PC-9 (cell line): ENCODE data around the gene YWHAQ. TPM values are rescaled to one million over a fixed set of nuclear protein-coding genes. Genes with fewer than 3 reads are reported as not detected.
A peak's percentile ranks its signal among the peaks of the same experiment; 100 is the strongest.

Experiments
- BruUV-seq: library from RNA; stranded (reverse); fragments of 400-500 nt; replicated peaks from 2 replicates; lab custom pipeline; 2021; lab: Mats Ljungman, UMichigan
- CTCF ChIA-PET: fragments of 300-600 bp; sonication (Branson Sonifier 250); formaldehyde crosslinking; loops from one replicate; lab custom pipeline; 2022; ENCODE audit warnings: antibody characterized with exemption; lab: Charles Lee
- POLR2A ChIA-PET: fragments of 300-600 bp; sonication (Branson Sonifier 250); formaldehyde crosslinking; loops from one replicate; lab custom pipeline; 2022; ENCODE audit warnings: antibody characterized with exemption; ENCODE audit not compliant: unreplicated experiment; lab: Charles Lee
- DNase-seq, 2 experiments: peaks; one replicate each; pipeline versions ENCODE4 v3.0.0 to v3.0.0-alpha.2; 2015 to 2022; ENCODE audit warnings: mixed read lengths in 1 of 2
- H2AFZ ChIP-seq: fragments of 200-600 bp; sonication (generic); 2 replicates; pipeline ENCODE4 v1.8.1; 2017; ENCODE audit warnings: antibody characterized with exemption
- H3F3A ChIP-seq: fragments of 200-600 bp; sonication (generic); 2 replicates; pipeline ENCODE4 v1.8.1; 2017; ENCODE audit warnings: antibody characterized with exemption, mild to moderate bottlenecking, low read depth; ENCODE audit not compliant: insufficient read depth
- H3K27ac ChIP-seq: fragments of 200-600 bp; sonication (generic); 2 replicates; pipeline ENCODE4 v1.6.1; 2016; ENCODE audit warnings: mixed run types
- H3K27me3 ChIP-seq: fragments of 200-600 bp; sonication (generic); 2 replicates; pipeline ENCODE4 v1.6.1; 2016; ENCODE audit warnings: low read depth, mixed run types; ENCODE audit not compliant: insufficient read depth
- H3K36me3 ChIP-seq: fragments of 200-600 bp; sonication (generic); 2 replicates; pipeline ENCODE4 v1.6.1; 2016; ENCODE audit warnings: low read depth, mixed run types
- H3K4me1 ChIP-seq: fragments of 200-600 bp; sonication (generic); replicated peaks from 2 replicates; pipeline ENCODE4 v1.6.1; 2016; ENCODE audit warnings: mixed run types; ENCODE audit not compliant: insufficient read depth
- H3K4me2 ChIP-seq: fragments of 200-600 bp; sonication (generic); 2 replicates; pipeline ENCODE4 v1.6.1; 2017; ENCODE audit warnings: mixed run types
- H3K4me3 ChIP-seq: fragments of 200-600 bp; sonication (generic); 2 replicates; pipeline ENCODE4 v1.6.1; 2016; ENCODE audit warnings: mixed run types
- H3K79me2 ChIP-seq: fragments of 200-600 bp; sonication (generic); 2 replicates; pipeline ENCODE4 v1.6.1; 2017; ENCODE audit warnings: low read depth, mixed run types
- H3K9me2 ChIP-seq: fragments of 200-600 bp; sonication (generic); 2 replicates; pipeline ENCODE4 v1.8.1; 2017; ENCODE audit warnings: mild to moderate bottlenecking; ENCODE audit not compliant: insufficient read depth
- H3K9me3 ChIP-seq: fragments of 200-600 bp; sonication (generic); 2 replicates; pipeline ENCODE4 v1.8.1; 2016; ENCODE audit warnings: low read depth; ENCODE audit not compliant: insufficient read depth
- H4K20me1 ChIP-seq: fragments of 200-600 bp; sonication (generic); 2 replicates; pipeline ENCODE4 v1.8.1; 2017; ENCODE audit not compliant: insufficient read depth
- CTCF ChIP-seq: fragments of 200-600 bp; sonication (generic); conservative IDR thresholded peaks from 2 replicates; pipeline ENCODE4 v1.6.1; 2017; ENCODE audit warnings: mixed run types, antibody characterized with exemption, mild to moderate bottlenecking, moderate library complexity
- EZH2 ChIP-seq: fragments of 200-600 bp; sonication (generic); IDR thresholded peaks from 2 replicates; pipeline ENCODE4 v1.8.0; 2017; ENCODE audit warnings: antibody characterized with exemption, low read depth
- intact Hi-C: fragments of 100-400 bp; cut with micrococcal nuclease; formaldehyde crosslinking; loops from one replicate; pipeline ENCODE4 v1.10.0; 2022; ENCODE audit not compliant: unreplicated experiment
- total RNA-seq: library from RNA; stranded (reverse); gene quantifications from 2 replicates; pipeline ENCODE4 v1.2.3, GENCODE V29; 2021

The YWHAQ gene
- total RNA-seq, 1 experiment from 2014 or later = 353 TPM

DNA sequence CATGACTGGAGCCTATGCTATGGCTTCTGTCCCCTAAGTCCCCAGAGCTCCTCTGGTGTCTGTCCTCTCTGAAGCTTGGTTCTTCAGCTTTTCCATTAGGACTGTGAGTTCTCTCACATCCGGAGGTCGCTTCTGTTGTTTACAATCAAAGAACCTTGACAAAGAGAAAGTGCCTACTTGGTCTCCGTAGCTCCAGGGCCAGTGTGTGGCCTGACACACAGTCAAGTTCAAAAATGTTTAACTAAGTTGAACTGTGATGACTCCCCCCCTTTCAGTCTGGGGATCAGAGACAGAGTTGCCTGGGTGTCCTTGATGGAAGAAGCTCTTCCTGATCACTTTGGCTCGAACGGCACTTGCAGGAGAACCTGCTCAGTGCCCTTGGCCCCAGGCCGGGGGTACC, 26.3 kb upstream of the YWHAQ start:
- Histone ChIP-seq H3K9me3 (no peaks in the 10 kb centered on the region), H3K4me1 (peaks cover 19% of the 10 kb centered on the region), H3K27ac (no peak overlapping the region), H2AFZ (no peak overlapping the region), H3F3A (peaks cover 10% of the 10 kb centered on the region; the same call in 1 of the 2 replicates), H3K36me3 (no peaks in the 10 kb centered on the region), H3K4me3 (no peak overlapping the region), H3K9me2 (no peaks in the 10 kb centered on the region), H3K4me2 (no peak overlapping the region), H3K79me2 (no peaks in the 10 kb centered on the region), H4K20me1 (no peaks in the 10 kb centered on the region), H3K27me3 (peaks cover 8% of the 10 kb centered on the region; the same call in 1 of the 2 replicates)
- POLR2A ChIA-PET = no interaction called here
- intact Hi-C loops = no loop called here
- no peak for TF ChIP-seq EZH2
- no peak for TF ChIP-seq CTCF
- DNase-seq = no peak
- CTCF ChIA-PET = no interaction called here
- BruUV-seq = no TSS peak

GRCh38 chr2:9656270-9656766, 25.5 kb upstream of the YWHAQ start:
- Histone ChIP-seq H2AFZ (no peak overlapping the region), H3K4me1 (peaks cover 19% of the 10 kb centered on the region), H3K27me3 (peaks cover 8% of the 10 kb centered on the region; the same call in 1 of the 2 replicates), H3K4me3 (no peak overlapping the region), H3K36me3 (no peaks in the 10 kb centered on the region), H3K79me2 (no peaks in the 10 kb centered on the region), H3K27ac (peak overlapping the region; percentile 22; the same call in 1 of the 2 replicates), H3K9me3 (no peaks in the 10 kb centered on the region), H3F3A (peaks cover 10% of the 10 kb centered on the region; the same call in 1 of the 2 replicates), H4K20me1 (no peaks in the 10 kb centered on the region), H3K9me2 (no peaks in the 10 kb centered on the region), H3K4me2 (peak overlapping the region; percentile 58)
- ChIA-PET CTCF (no interaction called here), POLR2A (no interaction called here)
- DNase-seq = peak; percentile 39 to 92
- intact Hi-C loops = no loop called here
- no TSS peak for BruUV-seq
- TF ChIP-seq EZH2 = no peak
- TF ChIP-seq CTCF = no peak

DNA sequence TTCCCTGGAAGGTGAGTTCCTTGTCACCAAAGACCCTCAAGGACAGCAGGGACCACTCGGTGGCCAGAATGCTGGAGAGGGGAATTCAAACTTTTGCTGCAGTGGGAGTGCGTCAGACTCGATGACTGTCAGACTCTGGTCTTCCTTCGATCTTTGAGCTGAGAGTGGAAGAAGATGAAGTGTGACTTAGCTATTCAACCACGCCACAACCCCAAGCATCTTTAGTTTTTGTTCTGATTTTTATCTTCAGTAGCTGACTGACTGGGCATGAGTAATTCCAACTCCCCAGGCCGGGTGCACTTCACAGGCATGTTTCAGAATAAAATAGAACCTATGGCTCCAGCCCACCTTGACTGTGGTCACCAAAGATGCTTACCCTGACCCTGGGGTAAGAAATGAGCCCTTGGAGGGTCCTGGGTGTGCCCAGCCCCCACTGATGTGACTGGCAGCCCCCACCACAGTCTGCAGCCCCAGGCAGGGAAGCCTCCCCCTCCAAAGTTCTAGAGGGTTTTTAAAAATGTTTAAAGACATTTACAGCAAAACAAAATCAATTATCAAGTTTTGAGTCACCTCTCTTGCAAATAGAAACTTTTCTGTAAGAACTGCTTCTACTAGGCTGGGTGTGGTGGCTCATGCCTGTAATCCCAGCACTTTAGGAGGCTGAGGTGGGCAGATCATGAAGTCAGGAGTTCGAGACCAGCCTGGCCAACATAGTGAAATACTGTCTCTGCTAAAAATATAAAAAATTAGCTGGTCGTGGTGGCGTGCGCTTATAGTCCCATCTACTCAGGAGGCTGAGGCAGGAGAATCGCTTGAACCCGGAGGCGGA, 24.9 kb upstream of the YWHAQ start:
- peaks cover 8% of the 10 kb centered on the region; the same call in 1 of the 2 replicates for H3K27me3 ChIP-seq
- CTCF ChIA-PET = no interaction called here
- intact Hi-C loops = no loop called here
- no peak overlapping the region for H3K4me3 ChIP-seq
- H3K79me2 ChIP-seq = no peaks in the 10 kb centered on the region
- H3K4me1 ChIP-seq = peaks cover 19% of the 10 kb centered on the region
- H3K9me2 ChIP-seq = no peaks in the 10 kb centered on the region
- H3F3A ChIP-seq = peaks cover 10% of the 10 kb centered on the region; the same call in 1 of the 2 replicates
- no peaks in the 10 kb centered on the region for H3K36me3 ChIP-seq
- POLR2A ChIA-PET = interaction anchor here (0.6 to 0.7 kb wide), 3 partner anchors 10 to 288 kb away, joined by 3 to 4 read pairs (median 3); no protein-coding TSS in a partner anchor
- peak overlapping the region; percentile 58 for H3K4me2 ChIP-seq
- no peak for TF ChIP-seq EZH2
- no peak for TF ChIP-seq CTCF
- no peaks in the 10 kb centered on the region for H3K9me3 ChIP-seq
- H2AFZ ChIP-seq = no peak overlapping the region
- H3K27ac ChIP-seq = peak overlapping the region; percentile 22; the same call in 1 of the 2 replicates
- DNase-seq = peak in 1 of 2 experiments; percentile 70
- H4K20me1 ChIP-seq = no peaks in the 10 kb centered on the region
- BruUV-seq = no TSS peak
